Mesendoderm (in vitro differentiated cells): ENCODE data around the gene KRTAP10-3.
A peak's percentile ranks its signal among the peaks of the same experiment; 100 is the strongest.

Experiments used
- DNase-seq: peaks from one replicate; pipeline ENCODE4 v3.0.0; 2013
- H2AK5ac ChIP-seq: 2 replicates; pipeline ENCODE4 v1.6.1; 2013; ENCODE audit warnings: low read length, inconsistent platforms
- H2BK120ac ChIP-seq: 2 replicates; pipeline ENCODE4 v1.6.1; 2013; ENCODE audit warnings: low read depth, mild to moderate bottlenecking, low read length, moderate library complexity, mixed read lengths
- H2BK15ac ChIP-seq: replicated peaks from 2 replicates; pipeline ENCODE4 v1.6.1; 2013; ENCODE audit warnings: low read depth, mild to moderate bottlenecking, moderate library complexity
- H2BK5ac ChIP-seq: 2 replicates; pipeline ENCODE4 v1.6.1; 2013; ENCODE audit warnings: low read length, inconsistent platforms
- H3K18ac ChIP-seq: 2 replicates; pipeline ENCODE4 v1.6.1; 2013; ENCODE audit warnings: mild to moderate bottlenecking, low read length, mixed read lengths
- H3K23ac ChIP-seq: one replicate; pipeline ENCODE4 v1.6.1; 2013; ENCODE audit warnings: low read length
- H3K27ac ChIP-seq: 2 replicates; pipeline ENCODE4 v1.5.1; 2013; ENCODE audit warnings: low read depth, mild to moderate bottlenecking, inconsistent platforms, low read length, moderate library complexity
- H3K27me3 ChIP-seq: 2 replicates; pipeline ENCODE4 v1.6.1; 2013; ENCODE audit warnings: low read length, control low read depth, mild to moderate bottlenecking, inconsistent platforms; ENCODE audit not compliant: insufficient read depth, poor library complexity
- H3K36me3 ChIP-seq: 2 replicates; pipeline ENCODE4 v1.6.1; 2013; ENCODE audit warnings: low read length, inconsistent platforms; ENCODE audit not compliant: control insufficient read depth, insufficient read depth
- H3K4ac ChIP-seq: one replicate; pipeline ENCODE4 v1.6.1; 2013; ENCODE audit warnings: low read depth, mild to moderate bottlenecking, low read length, moderate library complexity
- H3K4me1 ChIP-seq: 2 replicates; pipeline ENCODE4 v1.6.1; 2013; ENCODE audit warnings: low read depth, low read length, inconsistent platforms; ENCODE audit not compliant: control insufficient read depth
- H3K4me2 ChIP-seq: 2 replicates; pipeline ENCODE4 v1.6.1; 2013; ENCODE audit warnings: low read length
- H3K4me3 ChIP-seq: 2 replicates; pipeline ENCODE4 v1.5.1; 2013; ENCODE audit warnings: mild to moderate bottlenecking, low read length
- H3K56ac ChIP-seq: one replicate; pipeline ENCODE4 v1.6.1; 2013; ENCODE audit warnings: low read length
- H3K79me1 ChIP-seq: 2 replicates; pipeline ENCODE4 v1.6.1; 2013; ENCODE audit warnings: low read length, inconsistent platforms
- H3K79me2 ChIP-seq: 2 replicates; pipeline ENCODE4 v1.6.1; 2013; ENCODE audit warnings: mild to moderate bottlenecking, low read length; ENCODE audit not compliant: control insufficient read depth, insufficient read depth
- H3K9ac ChIP-seq: 2 replicates; pipeline ENCODE4 v1.6.1; 2013; ENCODE audit warnings: low read length, inconsistent platforms
- H4K5ac ChIP-seq: one replicate; pipeline ENCODE4 v1.6.1; 2013; ENCODE audit warnings: low read length
- H4K8ac ChIP-seq: one replicate; pipeline ENCODE4 v1.6.1; 2013; ENCODE audit warnings: low read depth, mild to moderate bottlenecking, control low read depth, low read length, moderate library complexity
- WGBS: extraction: QIAGEN DNeasy Blood & Tissue Kit; methylation state at CpG from one replicate; pipeline ENCODE4 v1.1.7; 2013; ENCODE audit warnings: low lambda C conversion rate, missing lambda C conversion rate; ENCODE audit not compliant: insufficient coverage; ENCODE audit errors: extremely low coverage; 5-methylcytosine and 5-hydroxymethylcytosine counted together

Gene KRTAP10-3

GRCh38 chr21:44596068-44596725 lies 37.6 kb upstream of the KRTAP10-3 start:
- H3K4me1 ChIP-seq, result peaks cover 4% of the 10 kb centered on the region
- no peak overlapping the region for H3K4ac ChIP-seq
- no peak overlapping the region for H3K9ac ChIP-seq
- H2AK5ac ChIP-seq, result peak overlapping the region; percentile 63
- H4K5ac ChIP-seq, result no peak overlapping the region
- H4K8ac ChIP-seq, result no peak overlapping the region
- no peaks in the 10 kb centered on the region for H3K27me3 ChIP-seq
- H3K56ac ChIP-seq, result peak overlapping the region; percentile 10
- no peak overlapping the region for H2BK15ac ChIP-seq
- no peaks in the 10 kb centered on the region for H3K79me2 ChIP-seq
- H2BK5ac ChIP-seq, result no peak overlapping the region
- no peak overlapping the region for H3K4me3 ChIP-seq
- H3K18ac ChIP-seq, result no peak overlapping the region
- H2BK120ac ChIP-seq, result no peak overlapping the region
- no peak overlapping the region for H3K4me2 ChIP-seq
- DNase-seq, result no peak
- no peak overlapping the region for H3K23ac ChIP-seq
- no peak overlapping the region for H3K27ac ChIP-seq
- H3K36me3 ChIP-seq, result no peaks in the 10 kb centered on the region
- WGBS, result no CpG with 5 or more reads among the region's 9 CpGs
- H3K79me1 ChIP-seq, result no peaks in the 10 kb centered on the region

GRCh38 chr21:44595524-44595923 lies 36.9 kb upstream of the KRTAP10-3 start:
- no CpG with 5 or more reads among the region's 6 CpGs for WGBS
- no peaks in the 10 kb centered on the region for H3K36me3 ChIP-seq
- no peak overlapping the region for H3K27ac ChIP-seq
- no peak overlapping the region for H3K9ac ChIP-seq
- H3K23ac ChIP-seq, result no peak overlapping the region
- H3K4me3 ChIP-seq, result no peak overlapping the region
- H2BK15ac ChIP-seq, result no peak overlapping the region
- H2BK5ac ChIP-seq, result no peak overlapping the region
- no peak overlapping the region for H4K5ac ChIP-seq
- H3K79me1 ChIP-seq, result no peaks in the 10 kb centered on the region
- no peaks in the 10 kb centered on the region for H3K27me3 ChIP-seq
- H2AK5ac ChIP-seq, result no peak overlapping the region
- H3K18ac ChIP-seq, result no peak overlapping the region
- H3K4me1 ChIP-seq, result peaks cover 4% of the 10 kb centered on the region
- DNase-seq, result no peak
- no peak overlapping the region for H4K8ac ChIP-seq
- no peak overlapping the region for H3K4me2 ChIP-seq
- no peak overlapping the region for H2BK120ac ChIP-seq
- H3K79me2 ChIP-seq, result no peaks in the 10 kb centered on the region
- H3K4ac ChIP-seq, result no peak overlapping the region
- H3K56ac ChIP-seq, result no peak overlapping the region

GRCh38 chr21:44594406-44594916 lies 35.9 kb upstream of the KRTAP10-3 start:
- Histone ChIP-seq H3K56ac (no peak overlapping the region), H2BK15ac (no peak overlapping the region), H3K4me3 (no peak overlapping the region), H3K18ac (no peak overlapping the region), H3K9ac (no peak overlapping the region), H4K8ac (no peak overlapping the region), H3K27ac (no peak overlapping the region), H2BK120ac (no peak overlapping the region), H3K79me1 (no peaks in the 10 kb centered on the region), H3K4ac (no peak overlapping the region), H4K5ac (no peak overlapping the region), H2BK5ac (no peak overlapping the region), H3K79me2 (no peaks in the 10 kb centered on the region), H2AK5ac (no peak overlapping the region), H3K4me1 (peaks cover 4% of the 10 kb centered on the region), H3K4me2 (no peak overlapping the region), H3K36me3 (no peaks in the 10 kb centered on the region), H3K27me3 (no peaks in the 10 kb centered on the region), H3K23ac (no peak overlapping the region)
- no peak for DNase-seq
- WGBS, result no CpG with 5 or more reads among the region's 12 CpGs

GRCh38 chr21:44593598-44594405 lies 35.2 kb upstream of the KRTAP10-3 start:
- Histone ChIP-seq H3K4me1 (peaks cover 4% of the 10 kb centered on the region), H3K79me1 (no peaks in the 10 kb centered on the region)

GRCh38 chr21:44592446-44593311 lies 34.1 kb upstream of the KRTAP10-3 start, which contains the start of gene KRTAP10-6:
TSS of gene KRTAP10-6 (minus strand) at chr21:44592505. CDS start at chr21:44592484, 21 bp downstream.
- H3K9ac ChIP-seq, result no peak within 1 kb of the TSS
- no peak within 1 kb of the TSS for H2BK120ac ChIP-seq
- no CpG with 5 or more reads among the region's 33 CpGs for WGBS
- no peaks in the 10 kb centered on the region for H3K79me2 ChIP-seq
- H4K8ac ChIP-seq, result no peak within 1 kb of the TSS
- H3K23ac ChIP-seq, result no peak within 1 kb of the TSS
- H3K27ac ChIP-seq, result no peak within 1 kb of the TSS
- no peak within 1 kb of the TSS for H3K4me2 ChIP-seq
- no peak within 1 kb of the TSS for H2AK5ac ChIP-seq
- no peak within 1 kb of the TSS for H2BK15ac ChIP-seq
- H3K36me3 ChIP-seq, result no peaks in the 10 kb centered on the region
- DNase-seq, result no peak
- no peak within 1 kb of the TSS for H3K4me3 ChIP-seq
- H3K4me1 ChIP-seq, result peaks cover 4% of the 10 kb centered on the region
- no peaks in the 10 kb centered on the region for H3K79me1 ChIP-seq
- H3K56ac ChIP-seq, result peak within 1 kb of the TSS; percentile 73
- H3K18ac ChIP-seq, result no peak within 1 kb of the TSS
- H3K4ac ChIP-seq, result no peak within 1 kb of the TSS
- H3K27me3 ChIP-seq, result no peaks in the 10 kb centered on the region
- no peak within 1 kb of the TSS for H4K5ac ChIP-seq
- no peak within 1 kb of the TSS for H2BK5ac ChIP-seq

More at GRCh38 chr21:44593598-44594405, 35.2 kb upstream of the KRTAP10-3 start:
- Histone ChIP-seq H4K8ac (no peak overlapping the region), H3K23ac (no peak overlapping the region), H3K4me3 (no peak overlapping the region), H3K27ac (no peak overlapping the region), H3K4ac (no peak overlapping the region), H3K27me3 (no peaks in the 10 kb centered on the region), H3K18ac (peak overlapping the region; percentile 31), H3K79me2 (no peaks in the 10 kb centered on the region), H4K5ac (no peak overlapping the region), H3K36me3 (no peaks in the 10 kb centered on the region), H3K56ac (peak overlapping the region; percentile 49), H2BK120ac (no peak overlapping the region), H3K4me2 (no peak overlapping the region), H2AK5ac (no peak overlapping the region), H2BK15ac (no peak overlapping the region), H2BK5ac (no peak overlapping the region), H3K9ac (no peak overlapping the region)
- peak; percentile 22 for DNase-seq
- WGBS, result no CpG with 5 or more reads among the region's 20 CpGs
